Measurements from ENCODE around the gene ZNF750.

The ZNF750 gene

DNA sequence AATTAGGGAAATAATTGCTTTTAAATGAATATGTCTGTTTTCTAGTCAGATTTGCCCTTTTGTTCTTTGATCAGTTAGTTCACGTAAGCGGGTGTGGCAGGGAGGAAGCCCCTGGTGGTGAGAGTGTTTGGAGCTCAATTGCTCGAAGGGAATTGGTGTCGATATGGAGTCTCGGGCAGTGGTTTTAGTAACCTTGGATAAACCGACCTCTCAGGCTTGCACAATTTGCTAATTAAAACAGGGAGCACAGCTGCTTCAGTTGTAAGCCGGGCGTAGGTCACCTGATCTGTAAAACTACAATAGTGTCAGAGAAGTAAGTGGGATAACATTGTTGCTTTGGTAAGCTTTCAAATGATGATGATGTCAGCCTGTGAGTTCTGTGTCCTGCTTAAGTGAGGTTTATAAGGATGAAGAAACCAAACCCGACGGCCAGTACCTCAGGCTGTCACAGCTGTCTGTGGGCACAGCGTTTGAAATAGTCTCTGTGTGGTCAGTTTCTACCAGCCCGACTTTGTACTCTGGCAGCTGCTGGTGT lies 2.9 kb downstream of the ZNF750 start:
- in situ Hi-C loops (cut with MboI; ENCODE audit: low sequenced_read_pairs), result no loop called here

DNA sequence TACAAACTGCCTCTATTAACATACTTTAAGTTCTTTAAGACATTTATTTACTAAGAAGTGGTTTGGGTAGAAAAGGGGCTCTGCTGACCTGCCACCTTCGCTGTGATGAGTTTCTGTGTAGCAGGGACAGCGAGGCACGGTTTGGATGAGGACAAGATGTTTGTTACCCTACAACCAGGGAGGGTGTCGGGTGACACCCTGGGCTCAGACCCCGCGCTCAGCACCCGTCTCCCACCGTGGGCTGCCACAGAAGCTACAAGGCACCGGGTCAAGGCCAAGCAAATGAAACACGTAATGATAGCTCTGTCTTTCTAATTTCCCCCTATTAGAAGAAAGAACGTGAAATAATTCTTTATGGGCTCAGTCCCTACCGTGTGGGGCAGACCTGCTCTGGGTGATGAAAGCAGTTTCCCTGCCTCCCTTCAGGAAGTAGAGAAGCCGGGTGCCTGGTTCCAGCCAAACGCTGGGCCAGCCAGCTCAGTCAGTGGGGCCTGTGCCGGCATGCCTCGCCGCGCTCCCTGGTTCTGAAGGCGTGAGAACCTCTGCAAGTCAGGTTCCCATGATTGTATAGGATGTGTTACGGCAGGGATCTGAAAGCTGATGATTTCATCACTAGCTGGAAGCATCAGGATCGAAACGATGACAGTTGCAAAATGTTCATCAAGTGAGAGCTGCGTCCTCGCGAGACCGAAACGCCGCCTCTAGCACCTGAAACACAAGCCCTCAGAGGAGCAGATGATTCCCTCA lies 3.9 kb downstream of the ZNF750 start:
- in situ Hi-C loops (cut with MboI; ENCODE audit: low sequenced_read_pairs), result no loop called here

- in situ Hi-C loops (cut with MboI; ENCODE audit: low sequenced_read_pairs), result no loop called here
These were observed 4.7 kb downstream of the ZNF750 start for GRCh38 chr17:82835122-82835521.

GRCh38 chr17:82832881-82833475 lies 6.8 kb downstream of the ZNF750 start:
- in situ Hi-C loops (cut with MboI; ENCODE audit: low sequenced_read_pairs), result no loop called here

DNA sequence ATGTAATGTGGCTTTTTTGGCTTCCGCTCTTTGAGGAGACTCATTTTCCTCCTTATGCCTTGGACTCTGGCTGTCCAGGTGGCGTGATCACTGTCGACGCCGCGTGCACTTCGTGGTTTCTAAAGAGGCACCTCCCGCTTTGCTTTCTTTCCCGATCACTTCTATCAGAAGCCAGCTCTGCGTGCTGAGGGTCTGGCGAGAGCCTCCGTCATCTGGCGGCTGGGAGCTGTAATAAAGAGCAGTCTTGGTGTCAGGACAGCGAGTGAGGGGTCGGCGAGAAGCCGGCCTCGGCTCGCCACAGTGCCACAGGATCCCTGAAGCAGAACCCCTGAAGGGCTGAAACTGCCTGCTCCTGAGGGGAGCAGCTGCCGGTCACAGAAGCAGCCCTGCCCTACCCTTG lies 7.4 kb downstream of the ZNF750 start:
- in situ Hi-C loops (cut with MboI; ENCODE audit: low sequenced_read_pairs), result no loop called here

DNA sequence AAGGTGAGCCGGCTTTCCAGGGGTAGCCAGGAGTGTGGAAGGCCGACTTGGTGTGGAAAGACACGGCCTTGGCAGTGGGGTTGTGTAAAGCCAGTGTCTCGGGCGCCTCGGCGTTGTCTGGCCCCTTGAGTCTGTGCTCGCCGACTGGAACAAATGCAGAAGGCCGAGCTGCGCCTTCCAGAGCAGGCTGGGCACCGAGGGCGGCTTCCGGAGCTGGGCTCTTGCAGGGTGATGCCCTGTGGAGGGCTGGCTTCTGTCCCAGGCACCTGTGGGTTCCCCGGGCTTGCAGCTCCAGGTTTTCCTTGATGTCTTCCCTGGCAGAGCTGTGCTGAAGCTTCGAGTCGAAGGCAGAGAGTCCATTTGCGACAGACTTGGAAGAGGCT lies 8.0 kb downstream of the ZNF750 start:
- in situ Hi-C loops (cut with MboI; ENCODE audit: low sequenced_read_pairs), result no loop called here

DNA sequence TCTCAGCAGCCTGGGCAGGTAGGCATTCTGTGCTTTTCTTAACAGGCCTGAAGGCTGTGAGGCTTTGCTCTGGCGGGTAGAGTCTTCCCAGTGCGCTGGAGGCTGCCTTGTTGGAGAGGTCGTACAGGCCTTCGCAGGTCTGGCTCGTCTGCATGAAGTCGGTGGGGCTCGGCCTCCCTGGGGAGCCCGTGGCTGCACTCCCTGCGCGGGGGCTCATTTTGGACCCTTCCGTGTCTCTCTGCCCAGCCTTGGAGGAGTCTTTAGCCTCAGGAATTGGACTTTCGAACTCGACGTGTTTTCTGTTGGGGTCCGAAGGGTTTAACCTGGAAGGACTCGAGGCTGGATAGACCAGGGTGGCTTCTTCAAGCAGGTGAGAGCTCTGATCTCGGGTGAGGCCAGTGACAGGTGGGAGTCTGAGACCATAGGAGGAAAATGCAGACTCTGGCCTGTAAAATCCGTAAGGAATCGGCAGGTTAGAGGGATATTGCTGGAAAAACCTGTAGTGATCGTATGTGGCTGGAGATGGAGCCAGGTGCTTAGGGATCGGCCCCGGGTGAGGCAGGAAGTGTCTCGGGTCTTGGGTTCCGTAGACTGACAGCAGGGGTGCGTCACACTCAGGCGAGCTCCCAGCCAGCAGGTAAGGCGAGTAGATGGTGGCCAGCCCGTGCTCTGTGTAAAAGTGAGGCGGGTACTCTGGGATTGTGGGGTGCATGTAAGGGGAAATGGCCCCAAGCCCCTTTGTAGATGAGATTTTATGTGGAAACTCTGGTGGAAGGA lies 8.6 kb downstream of the ZNF750 start:
- in situ Hi-C loops (cut with MboI; ENCODE audit: low sequenced_read_pairs), result no loop called here

DNA sequence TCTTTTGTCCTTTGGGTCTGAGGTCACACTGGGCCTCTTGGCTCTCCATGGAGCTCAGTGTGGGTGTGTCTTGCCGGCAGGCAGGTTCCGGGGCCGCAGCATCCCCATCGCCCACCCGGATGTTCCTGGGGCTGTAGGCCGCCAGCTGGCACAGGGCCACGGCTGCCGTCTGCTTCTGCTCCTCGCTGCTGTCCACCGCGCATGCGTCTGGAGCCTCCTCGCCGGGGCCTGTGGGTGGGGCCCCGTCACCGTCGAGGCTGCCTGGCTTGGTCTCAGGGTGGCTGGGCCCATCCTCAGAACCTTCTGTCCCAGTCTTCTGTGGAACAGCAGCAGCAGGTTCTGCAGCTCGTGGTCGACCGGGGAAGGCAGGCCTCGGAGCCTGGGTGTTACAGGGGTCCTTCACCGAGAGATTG lies 9.6 kb downstream of the ZNF750 start:
- in situ Hi-C loops (cut with MboI; ENCODE audit: low sequenced_read_pairs), result no loop called here

- in situ Hi-C loops (cut with MboI; ENCODE audit: low sequenced_read_pairs), result no loop called here
These were observed 10.8 kb downstream of the ZNF750 start for GRCh38 chr17:82828875-82829487.

DNA sequence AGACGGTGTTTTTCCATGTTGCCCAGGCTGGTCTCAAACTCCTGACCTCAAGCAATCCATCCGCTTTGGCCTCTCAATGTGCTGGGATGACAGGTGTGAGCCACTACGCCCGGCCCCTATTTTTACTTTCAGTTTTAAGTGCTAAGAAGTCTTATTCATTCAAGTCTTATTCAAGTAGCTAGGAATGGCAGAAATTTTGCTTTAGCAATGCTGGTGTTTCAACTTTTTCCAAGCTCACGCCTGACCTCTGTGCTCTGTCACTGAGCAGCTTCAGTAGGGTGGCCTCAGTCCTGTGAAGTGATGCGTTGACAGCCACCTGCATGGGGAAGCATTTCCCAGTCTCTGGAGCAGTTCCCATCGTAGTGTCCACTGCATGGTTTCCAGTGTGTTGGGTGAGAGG lies 12.9 kb downstream of the ZNF750 start:
- in situ Hi-C loops (cut with MboI; ENCODE audit: low sequenced_read_pairs), result no loop called here

- in situ Hi-C loops (cut with MboI; ENCODE audit: low sequenced_read_pairs), result no loop called here
These were observed 13.6 kb downstream of the ZNF750 start for GRCh38 chr17:82826211-82826610.

- in situ Hi-C loops (cut with MboI; ENCODE audit: low sequenced_read_pairs), result no loop called here
These were observed 14.2 kb downstream of the ZNF750 start for GRCh38 chr17:82825540-82826124.

- in situ Hi-C loops (cut with MboI; ENCODE audit: low sequenced_read_pairs), result no loop called here
These were observed 16.8 kb downstream of the ZNF750 start for GRCh38 chr17:82823004-82823403.

- in situ Hi-C loops (cut with MboI; ENCODE audit: low sequenced_read_pairs), result no loop called here
These were observed 17.5 kb downstream of the ZNF750 start for GRCh38 chr17:82822281-82822680.

DNA sequence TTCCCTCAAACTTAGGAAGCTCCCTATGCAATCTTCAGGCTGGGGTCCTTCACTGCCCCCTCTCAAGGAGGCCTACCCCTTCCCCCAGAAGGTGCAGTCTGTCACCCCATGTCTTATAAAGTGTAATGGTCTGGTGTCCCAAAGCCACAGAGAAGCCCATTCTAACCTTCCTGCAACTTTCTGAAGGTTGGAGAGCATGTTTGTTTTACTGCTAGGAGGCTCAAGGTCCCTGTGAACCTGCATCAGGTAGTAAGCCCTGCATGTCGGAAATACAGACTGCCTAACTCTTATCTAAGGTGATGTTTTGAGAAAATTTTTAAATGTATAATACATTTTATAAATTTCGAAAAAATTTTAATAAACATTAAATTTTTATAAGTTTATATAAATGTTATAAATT lies 18.3 kb downstream of the ZNF750 start:
- in situ Hi-C loops (cut with MboI; ENCODE audit: low sequenced_read_pairs), result no loop called here

DNA sequence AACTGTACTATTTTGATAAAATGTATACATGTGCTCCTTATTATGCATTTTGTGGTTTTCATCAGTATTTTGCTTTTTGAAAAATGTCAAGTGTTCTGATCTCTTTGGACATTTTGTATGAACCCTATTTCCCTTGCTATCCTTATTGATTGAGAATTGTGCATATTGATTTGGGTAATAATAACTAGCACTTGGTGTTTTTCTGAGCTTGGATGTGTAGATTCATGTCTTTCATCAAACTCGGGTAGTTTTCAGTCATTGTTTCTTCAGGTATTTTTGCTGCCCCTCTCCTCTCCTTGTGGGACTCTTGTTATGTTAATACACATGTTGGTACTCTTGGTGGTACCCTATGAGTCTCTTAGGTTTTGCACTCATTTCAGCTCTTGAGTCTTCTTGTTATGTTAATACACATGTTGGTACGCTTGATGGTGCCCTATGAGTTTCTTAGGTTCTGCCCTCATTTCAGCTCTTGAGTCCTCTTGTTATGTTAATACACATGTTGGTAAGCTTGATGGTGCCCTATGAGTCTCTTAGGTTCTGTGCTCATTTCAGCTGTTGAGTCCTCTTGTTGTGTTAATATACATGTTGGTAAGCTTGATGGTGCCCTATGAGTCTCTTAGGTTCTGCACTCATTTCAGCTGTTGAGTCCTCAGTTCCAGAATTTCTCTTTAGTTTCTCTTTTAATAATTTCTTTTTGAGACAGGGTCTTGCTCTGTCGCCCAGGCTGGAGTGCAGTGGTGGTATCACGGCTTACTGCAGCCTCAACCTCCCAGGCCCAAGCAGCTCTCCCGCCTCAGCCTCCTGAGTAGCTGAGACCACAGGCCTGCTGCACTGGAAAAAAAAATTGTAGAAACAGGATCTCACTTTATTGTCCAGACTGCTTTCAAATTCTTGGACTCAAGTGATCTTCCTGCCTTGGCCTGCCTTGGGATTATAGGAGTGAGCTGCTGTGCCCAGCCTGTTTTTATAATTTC lies 19.3 kb downstream of the ZNF750 start:
- in situ Hi-C loops (cut with MboI; ENCODE audit: low sequenced_read_pairs), result no loop called here

DNA sequence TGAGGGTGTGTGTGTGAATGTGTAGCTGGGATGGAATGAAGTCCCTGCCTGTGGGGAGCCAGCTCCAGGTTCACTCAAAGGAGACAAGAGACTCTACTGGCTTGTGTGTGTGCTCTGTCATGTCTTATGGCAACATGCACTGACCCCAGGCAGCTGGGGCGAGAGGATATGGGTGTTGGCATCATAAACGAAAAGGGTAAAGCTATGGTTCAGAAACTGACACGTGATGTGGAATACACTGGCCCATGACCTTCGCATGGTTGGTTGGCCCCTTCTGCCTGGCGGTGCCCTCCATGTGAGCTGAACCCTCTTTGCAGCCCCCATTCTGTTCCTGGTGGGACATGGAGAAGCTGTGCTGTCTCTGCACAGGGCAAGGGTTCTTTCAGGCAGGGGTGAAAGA lies 21.9 kb downstream of the ZNF750 start:
- in situ Hi-C loops (cut with MboI; ENCODE audit: low sequenced_read_pairs), result no loop called here

DNA sequence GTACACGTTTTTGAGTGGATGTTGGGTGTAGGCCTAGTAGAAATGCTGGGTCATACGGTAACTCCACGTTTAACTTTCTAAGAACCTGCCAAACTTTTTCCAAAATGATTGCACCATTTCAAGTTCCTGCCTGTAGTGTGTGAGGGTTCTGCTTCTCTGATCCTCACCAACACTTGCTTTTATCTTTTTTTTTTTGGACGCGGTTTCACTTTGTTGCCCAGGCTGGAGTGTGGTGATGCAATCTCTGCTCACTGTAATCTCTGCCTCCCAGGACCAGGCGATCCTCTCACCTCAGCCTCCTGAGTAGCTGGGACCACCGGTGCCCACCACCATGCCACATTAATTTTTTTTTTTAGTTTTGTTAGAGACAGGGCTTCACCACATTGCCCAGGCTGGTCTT lies 23.5 kb downstream of the ZNF750 start:
- in situ Hi-C loops (cut with MboI; ENCODE audit: low sequenced_read_pairs), result no loop called here

GRCh38 chr17:82815790-82816305 lies 24.0 kb downstream of the ZNF750 start:
- in situ Hi-C loops (cut with MboI; ENCODE audit: low sequenced_read_pairs), result no loop called here

- in situ Hi-C loops (cut with MboI; ENCODE audit: low sequenced_read_pairs), result no loop called here
These were observed 24.5 kb downstream of the ZNF750 start for GRCh38 chr17:82815354-82815753.
